GM10248 (cell line): ENCODE measurements around the gene FAM81A.
"Not testable (repeated sequence)": the region's sequence is repeated elsewhere in the genome, so short reads cannot be mapped to it uniquely, and the experiment has no call there.

ENCODE experiments used
- CTCF ChIA-PET: fragments of 300-600 bp; sonication (Branson Sonifier 250); formaldehyde crosslinking; extraction: SDS; loops from one replicate; lab custom pipeline; 2021; ENCODE audit warnings: antibody characterized with exemption; lab: Yijun Ruan, JAX
- POLR2A ChIA-PET: fragments of 350-650 bp; sonication (Branson Sonifier 250); formaldehyde crosslinking; extraction: SDS; loops from one replicate; lab custom pipeline; 2020; ENCODE audit warnings: antibody characterized with exemption; lab: Yijun Ruan, JAX
- DNase-seq: peaks from one replicate; pipeline ENCODE4 v3.0.0; 2012; ENCODE audit errors: extremely low spot score
- TF ChIP-seq, protein P1 (sequence below): IDR thresholded peaks from 2 replicates; pipeline ENCODE4 v1.5.1; 2012; ENCODE audit warnings: mild to moderate bottlenecking, low read depth; ENCODE audit errors: extremely low read depth, missing control alignments, control extremely low read depth

FAM81A gene

GRCh38 chr15:59420108-59420507 lies 17.9 kb upstream of the FAM81A start:
- TF ChIP-seq, protein P1, sequence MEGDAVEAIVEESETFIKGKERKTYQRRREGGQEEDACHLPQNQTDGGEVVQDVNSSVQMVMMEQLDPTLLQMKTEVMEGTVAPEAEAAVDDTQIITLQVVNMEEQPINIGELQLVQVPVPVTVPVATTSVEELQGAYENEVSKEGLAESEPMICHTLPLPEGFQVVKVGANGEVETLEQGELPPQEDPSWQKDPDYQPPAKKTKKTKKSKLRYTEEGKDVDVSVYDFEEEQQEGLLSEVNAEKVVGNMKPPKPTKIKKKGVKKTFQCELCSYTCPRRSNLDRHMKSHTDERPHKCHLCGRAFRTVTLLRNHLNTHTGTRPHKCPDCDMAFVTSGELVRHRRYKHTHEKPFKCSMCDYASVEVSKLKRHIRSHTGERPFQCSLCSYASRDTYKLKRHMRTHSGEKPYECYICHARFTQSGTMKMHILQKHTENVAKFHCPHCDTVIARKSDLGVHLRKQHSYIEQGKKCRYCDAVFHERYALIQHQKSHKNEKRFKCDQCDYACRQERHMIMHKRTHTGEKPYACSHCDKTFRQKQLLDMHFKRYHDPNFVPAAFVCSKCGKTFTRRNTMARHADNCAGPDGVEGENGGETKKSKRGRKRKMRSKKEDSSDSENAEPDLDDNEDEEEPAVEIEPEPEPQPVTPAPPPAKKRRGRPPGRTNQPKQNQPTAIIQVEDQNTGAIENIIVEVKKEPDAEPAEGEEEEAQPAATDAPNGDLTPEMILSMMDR: no peak
- CTCF ChIA-PET: interaction anchor here (1.9 kb wide), 1 partner anchor 21 kb away, joined by 4 read pairs; no protein-coding TSS in a partner anchor
- no peak for DNase-seq
- POLR2A ChIA-PET: no interaction called here

GRCh38 chr15:59420986-59421618 lies 16.9 kb upstream of the FAM81A start:
- DNase-seq: no peak
- TF ChIP-seq, protein P1: no peak
- POLR2A ChIA-PET: no interaction called here
- CTCF ChIA-PET: interaction anchor here (0.9 to 3.1 kb wide), 4 partner anchors 8 to 37 kb away, joined by 3 to 18 read pairs (median 4); no protein-coding TSS in a partner anchor

DNA sequence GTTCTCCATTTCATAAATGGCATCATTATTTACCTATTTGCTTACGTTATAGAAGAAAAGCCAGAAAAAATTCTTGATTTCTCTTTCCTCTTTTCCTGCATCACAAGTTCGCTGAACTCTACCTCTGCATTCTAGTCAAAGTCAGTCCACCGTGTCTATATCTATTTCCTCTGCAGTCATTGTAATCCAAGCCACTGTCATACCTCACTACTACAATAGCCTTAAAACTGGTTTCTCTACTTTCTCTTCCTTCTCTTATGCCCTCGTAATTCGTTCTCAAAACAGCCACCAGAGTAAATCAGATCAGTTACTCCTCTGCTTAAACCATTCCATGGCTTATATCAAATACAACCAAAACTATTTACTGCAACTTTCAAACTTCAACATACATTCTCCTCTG lies 13.4 kb upstream of the FAM81A start:
- TF ChIP-seq, protein P1: no peak
- ChIA-PET CTCF (interaction anchor here (0.8 kb wide), 1 partner anchor 10 kb away, joined by 3 read pairs; no protein-coding TSS in a partner anchor), POLR2A (no interaction called here)
- DNase-seq: no peak

GRCh38 chr15:59428898-59429297 lies 9.1 kb upstream of the FAM81A start:
- DNase-seq, POLR2A ChIA-PET: not testable (repeated sequence)
- CTCF ChIA-PET: interaction anchor here (2.8 kb wide), 1 partner anchor 18 kb away, joined by 6 read pairs; no protein-coding TSS in a partner anchor

DNA sequence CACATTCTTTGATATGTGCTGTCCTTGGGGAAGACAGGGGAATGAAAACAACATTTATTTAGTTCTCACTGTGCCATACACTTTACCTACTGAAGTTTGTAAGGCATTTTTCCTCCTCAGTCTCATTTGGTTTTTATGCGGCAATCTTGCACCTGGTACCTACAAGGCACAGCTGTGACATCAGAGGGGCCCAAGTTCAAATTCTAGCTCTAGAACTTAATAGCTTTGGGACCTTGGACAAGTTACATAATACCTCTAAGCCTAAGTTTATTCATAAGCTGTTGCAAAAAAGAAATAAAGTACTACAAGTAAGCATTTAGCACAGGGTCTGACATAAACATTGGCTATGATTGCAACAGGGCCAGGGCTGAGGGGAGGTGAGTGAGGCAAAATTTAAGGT lies 5.6 kb upstream of the FAM81A start:
- ChIA-PET POLR2A (no interaction called here), CTCF (interaction anchor here (1.6 kb wide), 1 partner anchor 22 kb away, joined by 4 read pairs; no protein-coding TSS in a partner anchor)
- DNase-seq: no peak
- TF ChIP-seq, protein P1: no peak

DNA sequence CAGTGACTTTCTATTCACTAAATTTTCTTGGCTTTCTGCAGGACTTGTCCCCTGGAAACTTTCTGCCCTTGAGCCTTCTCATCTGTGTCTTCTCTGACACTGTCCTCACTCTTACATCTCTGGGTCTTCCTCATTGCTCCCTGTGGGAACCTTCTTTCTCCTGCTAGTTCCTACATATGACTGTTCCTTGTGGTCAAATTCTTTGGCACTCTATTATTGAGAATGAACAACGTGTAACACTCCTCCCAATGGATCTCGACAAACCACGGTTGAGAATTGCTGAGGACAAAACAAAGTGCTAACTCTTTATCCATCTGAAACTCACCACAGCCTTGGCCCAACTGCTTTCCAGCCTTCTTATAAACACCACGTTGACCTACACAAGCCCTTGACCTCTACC lies 3.5 kb upstream of the FAM81A start:
- TF ChIP-seq, protein P1: no peak
- ChIA-PET POLR2A (no interaction called here), CTCF (no interaction called here)
- no peak for DNase-seq

DNA sequence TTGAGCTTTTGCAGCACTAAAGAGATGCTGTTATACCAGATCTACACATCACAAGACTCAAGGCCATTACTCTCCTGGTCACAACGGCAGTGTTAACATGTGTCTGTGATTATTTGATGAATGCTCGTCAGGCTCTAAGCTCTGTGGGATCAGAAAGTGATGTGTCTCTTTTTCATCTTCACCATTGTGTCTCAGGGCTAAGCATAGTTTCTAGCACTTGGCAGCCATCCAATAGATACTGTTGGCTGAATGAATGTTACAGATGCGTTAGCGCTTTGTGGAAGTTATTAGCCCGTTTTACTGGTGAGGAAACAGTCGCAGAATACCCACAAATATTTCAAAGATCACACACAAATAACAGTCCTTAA lies 1.2 kb upstream of the FAM81A start:
- CTCF ChIA-PET: no interaction called here
- TF ChIP-seq, protein P1: no peak
- POLR2A ChIA-PET: no interaction called here
- DNase-seq: no peak
